Activated gamma-delta T cell treated with Interleukin-2 at 50 U/mL for 16 hours (primary cell): ENCODE measurements around the gene GRAP2.
A peak's percentile ranks its signal among the peaks of the same experiment; 100 is the strongest.
"Not testable (repeated sequence)": the region's sequence is repeated elsewhere in the genome, so short reads cannot be mapped to it uniquely, and the experiment has no call there.

ENCODE experiments used
- DNase-seq: peaks from one replicate; pipeline ENCODE4 v3.0.0-alpha.2; 2020

GRAP2 gene

DNA sequence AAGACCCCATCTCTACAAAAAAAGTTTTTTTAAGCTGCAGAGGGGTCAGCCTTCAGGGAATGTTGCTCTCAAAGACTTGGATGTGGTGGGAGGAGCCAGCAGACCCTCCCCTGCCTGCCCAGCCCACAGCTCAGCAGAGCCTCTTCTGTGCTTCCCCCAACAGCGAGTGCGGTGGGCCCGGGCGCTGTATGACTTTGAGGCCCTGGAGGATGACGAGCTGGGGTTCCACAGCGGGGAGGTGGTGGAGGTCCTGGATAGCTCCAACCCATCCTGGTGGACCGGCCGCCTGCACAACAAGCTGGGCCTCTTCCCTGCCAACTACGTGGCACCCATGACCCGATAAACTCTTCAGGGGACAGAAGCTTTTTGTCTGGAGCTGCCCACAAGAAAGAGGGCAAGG, 69.9 kb downstream of the GRAP2 start:
- no peak for DNase-seq

- DNase-seq, result no peak
These were observed 71.8 kb downstream of the GRAP2 start for GRCh38 chr22:39972641-39973040.

- DNase-seq, result no peak
These were observed 72.8 kb downstream of the GRAP2 start for GRCh38 chr22:39973656-39974055.

DNA sequence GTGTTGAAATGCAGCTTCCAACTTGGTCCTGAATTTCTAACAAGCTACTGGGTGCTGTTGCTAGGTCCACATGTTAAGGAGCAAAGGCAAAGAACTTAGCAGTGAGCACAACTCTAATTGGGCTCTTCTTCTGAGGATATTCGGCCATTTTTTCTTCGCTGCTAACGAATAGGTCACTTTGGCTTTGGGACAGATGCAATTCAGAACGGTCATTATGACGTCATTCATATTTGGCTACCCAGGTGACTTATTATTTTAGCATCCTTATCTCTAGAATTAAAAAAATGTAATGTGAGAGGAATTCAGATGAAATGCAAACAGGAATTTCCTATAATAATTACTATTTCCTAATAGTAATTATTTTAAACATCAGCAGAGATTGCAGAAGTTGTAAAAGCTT, 73.2 kb downstream of the GRAP2 start:
- no peak for DNase-seq

DNA sequence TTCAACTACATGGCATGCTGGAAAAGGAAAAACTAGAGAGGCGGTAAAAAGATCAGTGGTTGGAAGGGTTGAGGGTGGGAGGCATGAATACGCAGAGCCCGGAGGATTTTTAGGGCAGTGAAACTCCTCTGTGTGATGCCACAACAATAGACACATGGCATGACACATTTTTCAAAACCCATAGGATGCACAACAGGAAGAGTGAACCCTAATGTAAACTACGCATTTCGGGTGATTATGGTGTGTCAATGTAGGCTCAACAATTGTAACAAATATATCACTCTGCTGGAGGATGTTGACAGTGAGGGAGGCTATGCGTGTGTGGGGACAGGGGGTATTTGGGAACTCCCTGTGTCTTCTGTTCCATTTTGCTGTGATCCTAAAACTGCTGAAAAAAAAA, 78.2 kb downstream of the GRAP2 start:
- DNase-seq, result no peak

DNA sequence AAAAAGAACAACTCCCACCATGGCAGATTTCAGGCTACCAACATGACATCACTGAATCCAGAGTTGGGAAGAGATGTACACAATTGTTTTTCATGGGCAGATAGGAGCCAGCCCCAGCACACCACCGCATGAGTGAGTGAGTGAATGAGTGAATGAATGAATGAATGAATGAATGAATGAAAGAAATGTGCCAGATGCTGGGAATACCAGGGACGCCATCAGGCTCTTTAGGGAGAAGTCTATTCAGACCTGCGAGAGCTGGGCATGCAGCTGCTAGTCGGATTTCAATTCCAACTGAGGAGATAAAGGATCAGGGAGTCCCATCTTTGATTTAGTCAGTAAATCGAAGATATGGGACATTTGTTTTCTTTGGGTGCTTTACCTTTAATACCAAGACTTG, 78.6 kb downstream of the GRAP2 start:
- DNase-seq, result no peak

GRCh38 chr22:39980596-39980995, 79.7 kb downstream of the GRAP2 start:
- no peak for DNase-seq

GRCh38 chr22:39983346-39983745, 82.5 kb downstream of the GRAP2 start:
- no peak for DNase-seq

- DNase-seq, result no peak
These were observed 83.1 kb downstream of the GRAP2 start for GRCh38 chr22:39984006-39984405.

GRCh38 chr22:39984746-39985145, 83.9 kb downstream of the GRAP2 start:
- no peak for DNase-seq

DNA sequence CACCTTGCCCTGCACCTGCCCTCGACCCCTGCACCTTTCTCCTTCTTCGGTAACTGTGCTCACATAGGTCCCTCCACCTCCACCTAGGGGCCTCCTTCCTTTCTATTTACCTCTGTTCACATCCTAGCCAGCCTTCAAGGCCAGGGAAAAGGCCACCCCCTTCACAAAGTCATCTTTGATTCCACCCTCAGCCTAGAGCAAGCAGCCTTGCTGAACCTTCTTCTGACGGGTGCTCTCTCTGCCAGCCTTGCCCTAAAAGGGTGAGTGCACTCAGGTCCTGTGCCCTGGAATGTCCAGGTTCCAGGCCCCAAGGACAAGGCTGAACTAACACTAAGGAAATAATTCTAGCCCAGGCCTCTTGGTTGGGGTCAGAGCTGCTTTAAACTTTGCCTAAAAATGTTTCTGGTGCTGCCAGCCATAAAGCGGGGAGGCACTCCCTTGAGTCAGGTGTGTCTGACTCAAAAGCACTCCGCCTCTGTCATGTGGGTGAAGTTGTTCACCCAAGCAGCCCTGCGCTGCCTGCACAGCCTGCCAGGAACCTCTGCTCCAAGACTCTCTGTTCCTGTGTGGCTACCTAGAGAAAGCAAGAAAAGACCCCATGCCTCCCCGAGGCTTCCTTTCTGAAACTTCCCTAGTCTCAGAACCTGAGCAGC, 84.6 kb downstream of the GRAP2 start:
- DNase-seq, result no peak

DNA sequence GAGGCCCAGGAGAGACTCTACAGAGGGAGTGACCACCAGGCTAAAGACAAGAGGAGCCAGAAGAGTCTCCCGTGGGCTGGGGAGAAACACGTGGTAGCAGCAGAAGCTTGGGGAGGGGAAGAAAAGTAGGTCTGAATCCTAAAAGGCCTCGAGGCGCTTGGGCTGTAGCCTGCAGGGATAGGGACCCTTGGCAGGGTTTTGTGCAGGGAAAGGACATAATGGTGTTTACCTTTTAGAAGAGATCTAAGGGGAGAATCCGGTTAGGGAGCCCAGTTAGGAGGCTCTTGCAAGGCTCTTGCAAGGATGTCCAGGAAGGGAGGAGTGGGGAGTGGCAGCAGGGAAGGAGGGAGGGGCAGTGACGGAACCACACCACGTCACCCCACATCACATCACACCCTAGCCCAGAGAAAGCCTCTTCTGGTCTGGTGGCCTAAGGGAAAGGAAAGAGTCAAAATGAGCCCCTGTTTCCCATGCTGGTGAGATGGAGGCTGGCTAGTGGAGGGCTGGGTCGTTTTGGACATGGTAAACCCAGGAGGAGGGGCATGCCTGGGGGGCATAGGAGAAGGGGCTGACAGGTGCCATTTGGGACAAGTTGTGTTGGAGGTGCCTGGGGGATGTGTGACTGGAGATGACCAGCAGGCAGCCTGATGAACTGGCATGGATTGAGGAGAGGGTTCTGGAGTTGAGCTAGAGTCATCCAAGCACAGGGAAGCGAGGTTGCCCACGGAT, 87.7 kb downstream of the GRAP2 start:
- no peak for DNase-seq

- no peak for DNase-seq
These were observed 88.7 kb downstream of the GRAP2 start for GRCh38 chr22:39989633-39990032.

DNA sequence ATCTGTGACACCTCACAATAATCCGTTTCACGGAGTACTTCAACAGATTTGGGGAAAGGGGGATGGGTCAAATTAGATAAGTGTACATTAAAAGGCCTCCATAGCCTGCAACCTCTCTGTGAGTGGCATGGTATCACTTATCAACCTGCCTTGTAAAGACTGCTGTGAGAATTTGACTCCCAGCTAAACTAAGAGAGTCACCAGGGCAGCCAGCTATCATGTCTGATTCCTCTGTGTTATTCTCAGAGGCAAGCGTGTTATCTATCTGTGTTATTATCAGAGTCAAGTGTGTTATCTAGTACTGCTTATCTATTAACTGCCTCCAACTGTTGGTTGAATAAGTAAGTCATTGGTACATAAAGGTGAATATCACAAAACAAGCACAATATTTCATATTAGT, 89.8 kb downstream of the GRAP2 start:
- DNase-seq, result no peak

- DNase-seq, result no peak
These were observed 90.4 kb downstream of the GRAP2 start for GRCh38 chr22:39991159-39991860.

DNA sequence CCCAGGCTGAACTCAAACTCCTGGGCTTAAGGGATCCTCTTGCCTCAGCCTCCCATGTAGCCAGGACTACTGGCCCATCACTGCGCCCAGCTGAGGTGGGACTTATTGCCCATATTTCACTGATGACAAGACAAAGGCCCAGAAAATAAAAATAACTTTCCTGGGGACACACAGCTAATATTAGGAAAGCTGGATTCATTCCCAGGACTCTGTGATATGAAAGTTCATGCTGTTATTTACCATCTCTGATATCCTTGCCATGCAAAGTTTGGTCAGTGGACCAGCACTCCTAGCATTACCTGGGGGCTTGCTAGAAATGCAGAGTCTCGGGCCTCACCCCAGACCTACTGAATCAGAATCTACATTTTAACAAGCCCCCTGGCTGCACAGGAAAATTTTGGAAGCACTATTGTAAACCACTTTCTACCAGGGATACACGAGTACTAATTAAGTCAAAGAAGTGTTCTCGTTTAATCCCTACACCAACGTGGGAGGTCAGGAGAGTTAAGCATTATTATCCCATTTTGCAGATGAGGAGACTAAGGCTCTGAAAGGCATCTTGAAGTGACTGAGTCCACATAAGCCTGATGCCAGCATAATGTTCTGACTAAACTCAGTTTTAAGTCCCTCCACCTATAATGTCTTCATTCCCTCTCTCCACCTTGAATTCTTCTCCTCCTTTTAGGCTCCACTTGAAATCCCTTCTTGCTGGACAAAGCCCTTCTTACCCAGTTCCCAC, 91.4 kb downstream of the GRAP2 start:
- DNase-seq, result no peak

DNA sequence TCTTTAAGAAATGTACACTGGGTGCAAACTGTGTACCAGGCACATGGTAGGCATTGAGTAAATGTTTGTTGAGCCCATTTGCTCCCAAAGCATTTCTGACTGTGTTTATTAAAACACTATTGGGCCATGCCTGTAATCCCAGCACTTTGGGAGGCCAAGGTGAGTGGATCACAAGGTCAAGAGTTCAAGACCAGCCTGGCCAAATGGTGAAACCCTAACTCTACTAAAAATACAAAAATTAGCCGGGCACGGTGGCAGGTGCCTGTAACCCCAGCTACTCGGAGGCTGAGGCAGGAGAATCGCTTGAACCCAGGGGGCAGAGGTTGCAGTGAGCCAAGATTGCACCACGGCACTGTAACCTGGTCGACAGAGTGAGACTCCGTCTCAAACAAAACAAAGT, 92.0 kb downstream of the GRAP2 start:
- DNase-seq, result not testable (repeated sequence)

GRCh38 chr22:39994041-39994565, 93.2 kb downstream of the GRAP2 start:
- no peak for DNase-seq

DNA sequence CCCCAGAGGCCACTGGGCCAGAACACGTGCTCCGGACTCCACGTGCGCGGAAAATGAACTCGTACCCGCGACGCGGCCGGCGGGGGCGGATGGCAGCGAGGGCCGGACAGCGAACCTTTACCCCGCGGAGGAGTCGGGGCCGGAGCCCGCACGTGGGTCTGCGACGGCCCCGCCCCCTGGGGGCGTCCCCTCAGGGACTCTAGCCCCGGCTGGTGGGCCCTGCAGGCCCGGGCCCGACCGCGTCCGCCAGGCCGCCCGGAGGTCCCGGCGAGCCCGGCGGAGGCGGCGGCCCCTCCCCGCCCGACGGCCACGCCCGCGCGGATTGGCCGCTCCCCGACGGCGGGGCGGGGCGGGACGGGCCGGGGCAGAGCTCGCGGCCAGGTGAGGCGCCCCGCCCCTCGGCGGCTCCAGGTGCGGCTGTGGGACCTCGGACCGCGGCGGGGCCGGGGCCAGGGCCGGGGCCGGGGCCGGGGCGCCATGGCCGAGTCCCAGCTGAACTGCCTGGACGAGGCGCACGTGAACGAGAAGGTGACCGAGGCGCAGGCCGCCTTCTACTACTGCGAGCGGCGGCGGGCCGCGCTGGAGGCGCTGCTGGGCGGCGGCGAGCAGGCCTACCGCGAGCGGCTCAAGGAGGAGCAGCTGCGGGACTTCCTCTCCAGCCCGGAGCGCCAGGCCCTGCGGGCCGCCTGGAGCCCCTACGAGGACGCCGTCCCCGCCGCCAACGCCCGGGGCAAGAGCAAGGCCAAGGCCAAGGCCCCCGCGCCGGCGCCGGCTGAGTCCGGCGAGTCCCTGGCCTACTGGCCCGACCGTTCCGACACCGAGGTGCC, 93.9 kb downstream of the GRAP2 start, which contains the start of gene FAM83F:
Gene FAM83F (plus strand): TSS at position 389 of the 827 bp plus-strand sequence. CDS start 89 bp downstream, at position 478.
- peak; percentile 26 for DNase-seq

DNA sequence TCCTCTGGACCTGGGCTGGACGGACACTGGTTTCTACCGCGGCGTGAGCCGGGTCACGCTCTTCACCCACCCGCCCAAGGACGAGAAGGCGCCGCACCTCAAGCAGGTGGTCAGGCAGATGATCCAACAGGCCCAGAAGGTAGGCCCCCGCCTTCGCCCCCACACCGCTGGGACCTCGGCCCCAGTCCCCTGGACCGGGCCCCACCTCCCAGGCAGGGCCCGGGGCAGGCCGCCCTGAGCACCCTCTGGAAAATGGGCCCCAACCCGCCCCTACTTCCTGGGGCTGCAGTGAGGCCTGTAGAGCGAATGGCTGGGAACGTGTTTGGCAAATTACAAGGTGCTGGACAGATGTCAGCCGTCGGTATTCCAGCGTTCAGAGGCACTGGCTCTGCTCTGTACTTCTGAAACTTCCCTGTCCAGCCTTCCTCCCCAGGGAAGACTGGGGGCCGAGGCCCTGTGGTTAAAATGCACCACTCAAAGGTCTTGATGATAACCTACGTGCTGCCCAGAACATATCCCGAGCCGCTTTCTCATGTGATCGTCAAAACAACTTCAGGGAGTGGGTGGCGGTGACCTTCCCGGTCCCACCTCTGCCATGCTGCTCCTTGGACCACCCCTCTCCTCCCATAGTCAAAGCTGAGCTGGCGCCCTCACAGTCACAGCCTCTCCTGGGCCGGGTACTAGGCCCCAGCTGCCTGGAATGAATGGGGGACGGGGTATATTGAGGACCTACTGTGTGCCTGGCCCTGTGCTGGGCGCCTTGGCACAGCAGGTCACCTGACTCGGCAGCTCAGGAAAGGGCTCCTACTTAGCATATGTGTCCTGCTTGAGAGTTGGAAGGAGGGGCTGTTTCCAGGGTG, 94.7 kb downstream of the GRAP2 start:
- DNase-seq, result no peak

GRCh38 chr22:39996732-39997131, 95.8 kb downstream of the GRAP2 start:
- DNase-seq, result no peak
